Neural cell (in vitro differentiated cells): ENCODE data around the gene TMEM147. TPM values are rescaled to one million over a fixed set of nuclear protein-coding genes. Genes with fewer than 3 reads are reported as not detected.

Experiments used
- H2AFZ ChIP-seq: fragments of 200-600, 300-800 bp; sonication (generic), shearing (Covaris generic); 2 replicates; pipeline ENCODE4 v1.6.0; 2014; ENCODE audit warnings: low read depth, mild to moderate bottlenecking, antibody characterized with exemption, low read length, moderate library complexity
- H3F3A ChIP-seq: fragments of 200-600 bp; shearing (Covaris generic); 2 replicates; pipeline ENCODE4 v1.6.1; 2016; ENCODE audit warnings: mild to moderate bottlenecking, moderate library complexity, mixed read lengths, antibody characterized with exemption, low read length; ENCODE audit not compliant: insufficient read depth, poor library complexity, severe bottlenecking
- H3K27ac ChIP-seq: fragments of 200-600, 300-800 bp; sonication (generic), shearing (Covaris generic); 2 replicates; pipeline ENCODE4 v1.5.1; 2014; ENCODE audit warnings: mild to moderate bottlenecking, low read length, moderate library complexity
- H3K27me3 ChIP-seq: fragments of 300-800, 200-600 bp; sonication (generic), shearing (Covaris generic); 2 replicates; pipeline ENCODE4 v1.6.0; 2014; ENCODE audit warnings: mild to moderate bottlenecking, low read depth, low read length, moderate library complexity; ENCODE audit not compliant: insufficient read depth
- H3K36me3 ChIP-seq: fragments of 300-800, 200-600 bp; sonication (generic), shearing (Covaris generic); 2 replicates; pipeline ENCODE4 v1.5.1; 2014; ENCODE audit warnings: mild to moderate bottlenecking, antibody characterized with exemption, low read length, moderate library complexity; ENCODE audit not compliant: insufficient read depth
- H3K4me2 ChIP-seq: fragments of 300-800, 200-600 bp; sonication (generic), shearing (Covaris generic); 2 replicates; pipeline ENCODE4 v1.6.0; 2014; ENCODE audit warnings: mild to moderate bottlenecking, low read length
- H3K4me3 ChIP-seq: fragments of 300-800, 200-600 bp; sonication (generic), shearing (Covaris generic); 2 replicates; pipeline ENCODE4 v1.5.1; 2014; ENCODE audit warnings: mild to moderate bottlenecking, low read length, moderate library complexity
- H3K79me2 ChIP-seq: fragments of 200-600 bp; shearing (Covaris generic); replicated peaks from 2 replicates; pipeline ENCODE4 v1.6.0; 2014; ENCODE audit warnings: mild to moderate bottlenecking, low read length, moderate library complexity; ENCODE audit not compliant: insufficient read depth
- H3K9ac ChIP-seq: fragments of 300-800, 200-600 bp; sonication (generic), shearing (Covaris generic); 2 replicates; pipeline ENCODE4 v1.6.1; 2016; ENCODE audit warnings: mild to moderate bottlenecking, low read length, mixed read lengths
- H3K9me2 ChIP-seq: fragments of 200-600 bp; shearing (Covaris generic); 2 replicates; pipeline ENCODE4 v1.6.1; 2016; ENCODE audit warnings: mild to moderate bottlenecking, low read length, mixed read lengths; ENCODE audit not compliant: insufficient read depth
- H3K9me3 ChIP-seq: fragments of 200-600, 300-800 bp; sonication (generic), shearing (Covaris generic); 2 replicates; pipeline ENCODE4 v1.6.1; 2016; ENCODE audit warnings: mild to moderate bottlenecking, mixed run types, low read length, moderate library complexity, mixed read lengths
- H4K20me1 ChIP-seq: fragments of 200-600 bp; shearing (Covaris generic); 2 replicates; pipeline ENCODE4 v1.6.1; 2016; ENCODE audit warnings: mild to moderate bottlenecking, mixed run types; ENCODE audit not compliant: insufficient read depth
- CTCF ChIP-seq: fragments of 450-650 bp; IDR thresholded peaks from 2 replicates; pipeline ENCODE4 v1.5.1; 2014; ENCODE audit warnings: antibody characterized with exemption, mild to moderate bottlenecking, moderate library complexity; ENCODE audit not compliant: poor library complexity, severe bottlenecking
- EP300 ChIP-seq: fragments of 450-650 bp; conservative IDR thresholded peaks from 2 replicates; pipeline ENCODE4 v1.6.1; 2014; ENCODE audit warnings: antibody characterized with exemption, mild to moderate bottlenecking, moderate library complexity; ENCODE audit not compliant: poor library complexity, severe bottlenecking
- EZH2 ChIP-seq: fragments of 200-600, 300-800 bp; shearing (Covaris generic), sonication (generic); IDR thresholded peaks from 2 replicates; pipeline ENCODE4 v1.6.1; 2014; ENCODE audit warnings: antibody characterized with exemption, low read length, borderline replicate concordance, mild to moderate bottlenecking; ENCODE audit not compliant: insufficient read depth, poor library complexity, severe bottlenecking
- MXI1 ChIP-seq: fragments of 450-650 bp; conservative IDR thresholded peaks from 2 replicates; pipeline ENCODE4 v1.6.1; 2014; ENCODE audit warnings: antibody characterized with exemption, mild to moderate bottlenecking; ENCODE audit not compliant: poor library complexity, severe bottlenecking
- POLR2AphosphoS5 ChIP-seq: IDR thresholded peaks from 2 replicates; pipeline ENCODE4 v1.6.1; 2012
- RAD21 ChIP-seq: fragments of 450-650 bp; conservative IDR thresholded peaks from 2 replicates; pipeline ENCODE4 v1.6.1; 2014; ENCODE audit warnings: antibody characterized with exemption, mild to moderate bottlenecking, moderate library complexity
- REST ChIP-seq: IDR thresholded peaks from 2 replicates; pipeline ENCODE4 v1.6.1; 2012; ENCODE audit warnings: borderline replicate concordance
- SMC3 ChIP-seq: fragments of 450-650 bp; conservative IDR thresholded peaks from 2 replicates; pipeline ENCODE4 v1.6.1; 2014; ENCODE audit warnings: antibody characterized with exemption, mild to moderate bottlenecking, moderate library complexity; ENCODE audit not compliant: poor library complexity
- TAF1 ChIP-seq: IDR thresholded peaks from 2 replicates; pipeline ENCODE4 v1.6.1; 2012; ENCODE audit warnings: low read depth
- polyA plus RNA-seq: library from polyadenylated mRNA; depleted of rRNA; stranded (reverse); fragments of >200 nt; gene quantifications from 2 replicates; pipeline ENCODE4 v1.2.3, GENCODE V29; 2014

Gene TMEM147
- polyA plus RNA-seq, 1 donor from 2014 or later = 106 TPM

DNA sequence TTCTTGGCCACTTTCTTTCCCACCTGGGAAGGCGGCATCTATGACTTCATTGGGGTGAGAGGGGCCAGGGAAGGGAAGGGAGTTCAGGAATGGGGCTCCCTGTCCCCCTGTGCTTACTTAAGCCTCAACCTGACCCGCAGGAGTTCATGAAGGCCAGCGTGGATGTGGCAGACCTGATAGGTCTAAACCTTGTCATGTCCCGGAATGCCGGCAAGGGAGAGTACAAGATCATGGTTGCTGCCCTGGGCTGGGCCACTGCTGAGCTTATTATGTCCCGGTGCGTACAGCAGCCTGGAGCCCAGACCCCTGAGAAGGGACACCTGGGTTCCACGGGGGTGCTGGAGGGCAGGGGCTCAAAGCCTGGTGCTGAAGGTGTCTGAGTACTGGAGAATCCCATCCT, 1.1 kb downstream of the TMEM147 start:
- peak overlapping the region; percentile 99 for H3K4me3 ChIP-seq
- TF ChIP-seq MXI1 (no peak), EZH2 (no peak)
- H3K9me2 ChIP-seq = no peaks in the 10 kb centered on the region
- no peak overlapping the region for H3K27ac ChIP-seq
- peaks cover 18% of the 10 kb centered on the region for H3K79me2 ChIP-seq
- no peaks in the 10 kb centered on the region for H3K27me3 ChIP-seq
- no peaks in the 10 kb centered on the region for H3K9me3 ChIP-seq
- no peak overlapping the region for H2AFZ ChIP-seq
- no peak overlapping the region for H3K9ac ChIP-seq
- no peaks in the 10 kb centered on the region for H3F3A ChIP-seq
- H3K36me3 ChIP-seq = no peaks in the 10 kb centered on the region
- peak overlapping the region; percentile 86 for H3K4me2 ChIP-seq
- H4K20me1 ChIP-seq = no peaks in the 10 kb centered on the region

DNA sequence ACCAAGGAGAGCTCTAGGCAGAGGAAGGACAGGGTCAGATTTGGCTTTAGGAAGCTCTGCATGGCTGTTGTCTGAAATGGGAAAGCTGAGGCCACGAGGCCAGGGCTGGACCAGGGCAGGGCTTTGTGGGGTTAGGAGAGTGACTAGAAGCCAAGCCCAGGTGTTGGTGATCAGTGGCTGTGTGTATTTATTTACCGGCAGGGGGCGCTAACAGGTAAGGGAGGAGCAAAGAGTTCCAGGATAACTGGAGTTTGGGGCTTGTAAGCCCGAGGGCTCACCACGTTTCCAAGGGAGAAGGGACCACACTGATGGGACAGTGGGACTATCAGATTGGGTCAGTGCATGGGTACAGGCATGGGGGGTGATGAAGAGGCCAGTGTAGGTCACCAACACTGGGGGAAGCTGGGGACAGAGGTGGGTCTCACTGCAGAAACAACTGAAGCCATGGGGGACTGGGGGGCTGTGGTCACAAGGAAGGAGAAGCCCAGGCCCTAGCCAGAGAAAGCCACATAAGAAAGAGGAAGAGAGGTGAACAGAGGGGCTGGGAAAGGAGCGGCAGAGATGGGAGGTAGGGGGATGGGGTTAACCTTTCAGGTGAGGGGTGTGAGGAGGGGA, 3.9 kb downstream of the TMEM147 start:
- Histone ChIP-seq H4K20me1 (no peaks in the 10 kb centered on the region), H3K27me3 (no peaks in the 10 kb centered on the region), H3K79me2 (peaks cover 18% of the 10 kb centered on the region), H3K4me2 (no peak overlapping the region), H3K4me3 (no peak overlapping the region), H3K9me2 (no peaks in the 10 kb centered on the region), H3F3A (no peaks in the 10 kb centered on the region), H3K36me3 (no peaks in the 10 kb centered on the region), H3K27ac (no peak overlapping the region), H3K9me3 (no peaks in the 10 kb centered on the region), H3K9ac (no peak overlapping the region), H2AFZ (no peak overlapping the region)
- TF ChIP-seq EZH2 (no peak), TAF1 (no peak), SMC3 (peak; percentile 73), CTCF (peak; percentile 71), POLR2AphosphoS5 (no peak), RAD21 (peak; percentile 69), EP300 (no peak)

- Histone ChIP-seq H3K79me2 (peaks cover 12% of the 10 kb centered on the region), H4K20me1 (no peaks in the 10 kb centered on the region), H3K4me3 (no peak overlapping the region), H3K36me3 (no peaks in the 10 kb centered on the region), H3K9me3 (no peaks in the 10 kb centered on the region), H3F3A (no peaks in the 10 kb centered on the region), H3K4me2 (no peak overlapping the region), H3K9ac (no peak overlapping the region), H3K27me3 (no peaks in the 10 kb centered on the region), H3K27ac (no peak overlapping the region), H2AFZ (no peak overlapping the region), H3K9me2 (no peaks in the 10 kb centered on the region)
- TF ChIP-seq MXI1 (no peak), EP300 (no peak), TAF1 (no peak), REST (no peak), SMC3 (no peak), POLR2AphosphoS5 (no peak), RAD21 (no peak), CTCF (no peak), EZH2 (no peak)
These were observed 4.6 kb downstream of the TMEM147 start for GRCh38 chr19:35549879-35550523.
